ENCODE results near the gene TTLL5.

TTLL5 gene

GRCh38 chr14:75971509-75971908 is 310.5 kb downstream of the TTLL5 start:
- no peaks in the 10 kb centered on the region for H3K27me3 ChIP-seq (ENCODE audit: insufficient read depth, low read length, poor library complexity)
- no peak for DNase-seq
- H2BK15ac ChIP-seq (replicated peaks; ENCODE audit: low read depth), result no peak overlapping the region
- peak overlapping the region; percentile 39 for H2BK5ac ChIP-seq (ENCODE audit: low read length)
- H3K27ac ChIP-seq (ENCODE audit: low read depth, low read length), result no peak overlapping the region
- H3K4ac ChIP-seq (ENCODE audit: low read depth, low read length), result no peak overlapping the region
- no peak overlapping the region for H2BK120ac ChIP-seq (ENCODE audit: low read depth, low read length)
- H3K79me2 ChIP-seq (ENCODE audit: control insufficient read depth, insufficient read depth, low read length), result no peaks in the 10 kb centered on the region
- H3K23ac ChIP-seq (ENCODE audit: low read length), result no peak overlapping the region
- no peak overlapping the region for H3K56ac ChIP-seq (ENCODE audit: low read length)
- H4K5ac ChIP-seq (ENCODE audit: low read length), result no peak overlapping the region
- H3K79me1 ChIP-seq (ENCODE audit: low read length), result no peaks in the 10 kb centered on the region
- no peak overlapping the region for H3K18ac ChIP-seq (ENCODE audit: low read length)
- no CpG with 5 or more reads among the region's 15 CpGs for WGBS (ENCODE audit: extremely low coverage, insufficient coverage, low lambda C conversion rate)
- no peak overlapping the region for H3K4me3 ChIP-seq (ENCODE audit: low read length)
- no peaks in the 10 kb centered on the region for H3K36me3 ChIP-seq (ENCODE audit: control insufficient read depth, insufficient read depth, low read length)
- H3K4me2 ChIP-seq (ENCODE audit: low read length), result no peak overlapping the region
- peak overlapping the region; percentile 11 for H2AK5ac ChIP-seq (ENCODE audit: low read length)
- no peak overlapping the region for H3K9ac ChIP-seq (ENCODE audit: low read length)
- H3K4me1 ChIP-seq (ENCODE audit: control insufficient read depth, low read depth, low read length), result peaks cover 15% of the 10 kb centered on the region
- H4K8ac ChIP-seq (ENCODE audit: low read depth, low read length), result no peak overlapping the region

GRCh38 chr14:75972801-75973421 is 311.9 kb downstream of the TTLL5 start:
- no peak overlapping the region for H3K9ac ChIP-seq (ENCODE audit: low read length)
- peak overlapping the region; percentile 15 for H3K27ac ChIP-seq (ENCODE audit: low read depth, low read length)
- peak overlapping the region; percentile 39 for H2BK5ac ChIP-seq (ENCODE audit: low read length)
- H2BK120ac ChIP-seq (ENCODE audit: low read depth, low read length), result no peak overlapping the region
- no peak overlapping the region for H3K18ac ChIP-seq (ENCODE audit: low read length)
- no peaks in the 10 kb centered on the region for H3K27me3 ChIP-seq (ENCODE audit: insufficient read depth, low read length, poor library complexity)
- H4K8ac ChIP-seq (ENCODE audit: low read depth, low read length), result no peak overlapping the region
- H3K36me3 ChIP-seq (ENCODE audit: control insufficient read depth, insufficient read depth, low read length), result no peaks in the 10 kb centered on the region
- H3K79me1 ChIP-seq (ENCODE audit: low read length), result no peaks in the 10 kb centered on the region
- no peaks in the 10 kb centered on the region for H3K79me2 ChIP-seq (ENCODE audit: control insufficient read depth, insufficient read depth, low read length)
- no peak overlapping the region for H3K4me3 ChIP-seq (ENCODE audit: low read length)
- H3K4me2 ChIP-seq (ENCODE audit: low read length), result no peak overlapping the region
- H3K4me1 ChIP-seq (ENCODE audit: control insufficient read depth, low read depth, low read length), result peaks cover 19% of the 10 kb centered on the region
- H4K5ac ChIP-seq (ENCODE audit: low read length), result no peak overlapping the region
- no CpG with 5 or more reads among the region's 7 CpGs for WGBS (ENCODE audit: extremely low coverage, insufficient coverage, low lambda C conversion rate)
- H3K4ac ChIP-seq (ENCODE audit: low read depth, low read length), result no peak overlapping the region
- no peak overlapping the region for H2BK15ac ChIP-seq (replicated peaks; ENCODE audit: low read depth)
- peak overlapping the region; percentile 62 for H3K56ac ChIP-seq (ENCODE audit: low read length)
- no peak overlapping the region for H3K23ac ChIP-seq (ENCODE audit: low read length)
- H2AK5ac ChIP-seq (ENCODE audit: low read length), result no peak overlapping the region
- peak; percentile 57 for DNase-seq

- peak; percentile 35 for DNase-seq
- WGBS (ENCODE audit: extremely low coverage, insufficient coverage, low lambda C conversion rate), result no CpG with 5 or more reads among the region's 8 CpGs
- H4K8ac ChIP-seq (ENCODE audit: low read depth, low read length), result no peak overlapping the region
- H3K18ac ChIP-seq (ENCODE audit: low read length), result no peak overlapping the region
- no peak overlapping the region for H3K4ac ChIP-seq (ENCODE audit: low read depth, low read length)
- H3K4me1 ChIP-seq (ENCODE audit: control insufficient read depth, low read depth, low read length), result peaks cover 15% of the 10 kb centered on the region
- H3K4me2 ChIP-seq (ENCODE audit: low read length), result no peak overlapping the region
- H4K5ac ChIP-seq (ENCODE audit: low read length), result no peak overlapping the region
- H3K27me3 ChIP-seq (ENCODE audit: insufficient read depth, low read length, poor library complexity), result no peaks in the 10 kb centered on the region
- H2BK120ac ChIP-seq (ENCODE audit: low read depth, low read length), result no peak overlapping the region
- H2BK15ac ChIP-seq (replicated peaks; ENCODE audit: low read depth), result no peak overlapping the region
- no peak overlapping the region for H2AK5ac ChIP-seq (ENCODE audit: low read length)
- no peaks in the 10 kb centered on the region for H3K79me1 ChIP-seq (ENCODE audit: low read length)
- no peak overlapping the region for H3K23ac ChIP-seq (ENCODE audit: low read length)
- no peak overlapping the region for H3K27ac ChIP-seq (ENCODE audit: low read depth, low read length)
- H2BK5ac ChIP-seq (ENCODE audit: low read length), result no peak overlapping the region
- no peak overlapping the region for H3K9ac ChIP-seq (ENCODE audit: low read length)
- H3K79me2 ChIP-seq (ENCODE audit: control insufficient read depth, insufficient read depth, low read length), result no peaks in the 10 kb centered on the region
- no peaks in the 10 kb centered on the region for H3K36me3 ChIP-seq (ENCODE audit: control insufficient read depth, insufficient read depth, low read length)
- no peak overlapping the region for H3K56ac ChIP-seq (ENCODE audit: low read length)
- no peak overlapping the region for H3K4me3 ChIP-seq (ENCODE audit: low read length)
These were observed 316.0 kb downstream of the TTLL5 start for GRCh38 chr14:75976826-75977581.

GRCh38 chr14:75977582-75977943 is 316.5 kb downstream of the TTLL5 start:
- Histone ChIP-seq H3K18ac (ENCODE audit: low read length) (no peak overlapping the region), H2BK15ac (replicated peaks; ENCODE audit: low read depth) (no peak overlapping the region), H3K23ac (ENCODE audit: low read length) (no peak overlapping the region), H3K4me3 (ENCODE audit: low read length) (no peak overlapping the region), H2AK5ac (ENCODE audit: low read length) (no peak overlapping the region), H3K79me2 (ENCODE audit: control insufficient read depth, insufficient read depth, low read length) (no peaks in the 10 kb centered on the region), H3K56ac (ENCODE audit: low read length) (no peak overlapping the region), H3K27me3 (ENCODE audit: insufficient read depth, low read length, poor library complexity) (no peaks in the 10 kb centered on the region), H3K27ac (ENCODE audit: low read depth, low read length) (no peak overlapping the region), H2BK120ac (ENCODE audit: low read depth, low read length) (no peak overlapping the region), H3K4ac (ENCODE audit: low read depth, low read length) (no peak overlapping the region), H4K8ac (ENCODE audit: low read depth, low read length) (no peak overlapping the region), H3K79me1 (ENCODE audit: low read length) (no peaks in the 10 kb centered on the region), H4K5ac (ENCODE audit: low read length) (no peak overlapping the region), H3K4me1 (ENCODE audit: control insufficient read depth, low read depth, low read length) (peaks cover 11% of the 10 kb centered on the region), H3K36me3 (ENCODE audit: control insufficient read depth, insufficient read depth, low read length) (no peaks in the 10 kb centered on the region), H3K4me2 (ENCODE audit: low read length) (no peak overlapping the region), H3K9ac (ENCODE audit: low read length) (no peak overlapping the region), H2BK5ac (ENCODE audit: low read length) (no peak overlapping the region)
- no peak for DNase-seq
- no CpG with 5 or more reads among the region's 3 CpGs for WGBS (ENCODE audit: extremely low coverage, insufficient coverage, low lambda C conversion rate)

GRCh38 chr14:75978249-75978731 is 317.2 kb downstream of the TTLL5 start:
- Histone ChIP-seq H2BK15ac (replicated peaks; ENCODE audit: low read depth) (no peak overlapping the region), H2AK5ac (ENCODE audit: low read length) (no peak overlapping the region), H3K79me2 (ENCODE audit: control insufficient read depth, insufficient read depth, low read length) (no peaks in the 10 kb centered on the region), H2BK5ac (ENCODE audit: low read length) (no peak overlapping the region), H3K56ac (ENCODE audit: low read length) (no peak overlapping the region), H3K36me3 (ENCODE audit: control insufficient read depth, insufficient read depth, low read length) (no peaks in the 10 kb centered on the region), H3K27me3 (ENCODE audit: insufficient read depth, low read length, poor library complexity) (no peaks in the 10 kb centered on the region), H3K4me2 (ENCODE audit: low read length) (no peak overlapping the region), H4K8ac (ENCODE audit: low read depth, low read length) (no peak overlapping the region), H3K4ac (ENCODE audit: low read depth, low read length) (no peak overlapping the region), H3K18ac (ENCODE audit: low read length) (no peak overlapping the region), H3K4me1 (ENCODE audit: control insufficient read depth, low read depth, low read length) (peaks cover 7% of the 10 kb centered on the region), H3K23ac (ENCODE audit: low read length) (no peak overlapping the region), H3K79me1 (ENCODE audit: low read length) (no peaks in the 10 kb centered on the region), H2BK120ac (ENCODE audit: low read depth, low read length) (no peak overlapping the region), H3K9ac (ENCODE audit: low read length) (no peak overlapping the region), H4K5ac (ENCODE audit: low read length) (no peak overlapping the region), H3K27ac (ENCODE audit: low read depth, low read length) (no peak overlapping the region), H3K4me3 (ENCODE audit: low read length) (no peak overlapping the region)
- DNase-seq, result no peak
- no CpG with 5 or more reads among the region's 10 CpGs for WGBS (ENCODE audit: extremely low coverage, insufficient coverage, low lambda C conversion rate)

All from mesendoderm (in vitro differentiated cells).